Lower leg skin (tissue), 3 donors: ENCODE results near the gene HOXA13.

ENCODE experiments used
- CTCF ChIP-seq, 3 donors: fragments of 450-650 bp; IDR thresholded peaks; one replicate each; pipeline ENCODE4 v1.5.1; 2016; ENCODE audit warnings: antibody characterized with exemption in 3 of 3, mild to moderate bottlenecking in 3 of 3, moderate library complexity in 2 of 3
- POLR2A ChIP-seq, 2 donors: fragments of 450-650 bp; IDR thresholded peaks; one replicate each; pipeline ENCODE4 v1.6.1; 2016 to 2017; ENCODE audit warnings: antibody characterized with exemption in 2 of 2, mild to moderate bottlenecking in 1 of 2, moderate library complexity in 1 of 2

GRCh38 chr7:27193335-27194001 lies 6.4 kb downstream of the HOXA13 start:
- TF ChIP-seq CTCF (IDR thresholded peaks at IDR 0.05) (no peak), POLR2A (IDR thresholded peaks at IDR 0.05) (no peak)
